Left lung (tissue), 10 donors: ENCODE measurements around the gene PAPSS2. TPM values are rescaled to one million over a fixed set of nuclear protein-coding genes. Genes with fewer than 3 reads are reported as not detected.

Experiments
- ATAC-seq: fragments of 200-7000 bp; cut with Tn5 transposase; one replicate; pipeline ENCODE4 v1.9.1; 2020; ENCODE audit warnings: moderate library complexity
- DNase-seq, 4 donors: peaks; one replicate each; pipeline ENCODE4 v3.0.0-alpha.2; 2013 to 2020
- H3K27ac ChIP-seq, 2 donors: fragments of 200-600 bp; sonication (generic) in 1 of 2; one replicate each; pipeline versions ENCODE4 v1.5.0 to v1.8.0; 2020 to 2021
- H3K27me3 ChIP-seq, 2 donors: fragments of 200-600 bp; sonication (generic) in 1 of 2; one replicate each; pipeline versions ENCODE4 v1.5.0 to v1.8.0; 2020 to 2021
- H3K36me3 ChIP-seq, 2 donors: fragments of 200-600 bp; sonication (generic) in 1 of 2; one replicate each; pipeline versions ENCODE4 v1.5.0 to v1.8.0; 2020 to 2021
- H3K4me1 ChIP-seq, 2 donors: fragments of 200-600 bp; one replicate each; pipeline ENCODE4 v1.8.0; 2021
- H3K4me3 ChIP-seq, 2 donors: fragments of 200-600 bp; sonication (generic) in 1 of 2; one replicate each; pipeline versions ENCODE4 v1.5.0 to v1.8.0; 2020 to 2021; ENCODE audit warnings: mild to moderate bottlenecking in 1 of 2
- H3K9me3 ChIP-seq, 2 donors: fragments of 200-600 bp; sonication (generic) in 1 of 2; one replicate each; pipeline versions ENCODE4 v1.5.0 to v1.8.0; 2020 to 2021
- intact Hi-C, 2 donors: fragments of 100-400 bp; cut with DNase I; formaldehyde crosslinking; loops; one replicate each; pipeline versions ENCODE4 v1.11.2 to v1.14.2; 2022
- polyA plus RNA-seq, 6 donors: library from polyadenylated mRNA; unstranded; fragments of 120-200 nt; gene quantifications; one replicate each; pipeline ENCODE4 v1.2.1, GENCODE V29; 2013; ENCODE audit not compliant: insufficient read length in 6 of 6
- total RNA-seq, 2 donors: library from RNA; stranded (reverse); fragmentation: NEBNext Ultra II Directional; extraction: Animal tissue kit (Norgen Biotek cat#: 25700); gene quantifications; one replicate each; pipeline ENCODE4 v1.2.1, GENCODE V29; 2021
- TF ChIP-seq, protein P1 (sequence below), 2 donors: fragments of 200-600 bp; sonication (generic) in 1 of 2; IDR thresholded peaks; one replicate each; pipeline versions ENCODE4 v1.5.0 to v1.8.0; 2021; ENCODE audit warnings: antibody characterized with exemption in 2 of 2
- donor health status: DM: no; HTN: yes; CAD: no.
- donor health status: DM: no; HTN: no; CAD: no.

Gene PAPSS2
- total and polyA plus RNA-seq, 8 donors = 49.0 to 183 (median 58.0) TPM

GRCh38 chr10:87775766-87776165 is 116.1 kb downstream of the PAPSS2 start:
- ATAC-seq (peak; percentile 17), DNase-seq (no peak)
- TF ChIP-seq, protein P1, sequence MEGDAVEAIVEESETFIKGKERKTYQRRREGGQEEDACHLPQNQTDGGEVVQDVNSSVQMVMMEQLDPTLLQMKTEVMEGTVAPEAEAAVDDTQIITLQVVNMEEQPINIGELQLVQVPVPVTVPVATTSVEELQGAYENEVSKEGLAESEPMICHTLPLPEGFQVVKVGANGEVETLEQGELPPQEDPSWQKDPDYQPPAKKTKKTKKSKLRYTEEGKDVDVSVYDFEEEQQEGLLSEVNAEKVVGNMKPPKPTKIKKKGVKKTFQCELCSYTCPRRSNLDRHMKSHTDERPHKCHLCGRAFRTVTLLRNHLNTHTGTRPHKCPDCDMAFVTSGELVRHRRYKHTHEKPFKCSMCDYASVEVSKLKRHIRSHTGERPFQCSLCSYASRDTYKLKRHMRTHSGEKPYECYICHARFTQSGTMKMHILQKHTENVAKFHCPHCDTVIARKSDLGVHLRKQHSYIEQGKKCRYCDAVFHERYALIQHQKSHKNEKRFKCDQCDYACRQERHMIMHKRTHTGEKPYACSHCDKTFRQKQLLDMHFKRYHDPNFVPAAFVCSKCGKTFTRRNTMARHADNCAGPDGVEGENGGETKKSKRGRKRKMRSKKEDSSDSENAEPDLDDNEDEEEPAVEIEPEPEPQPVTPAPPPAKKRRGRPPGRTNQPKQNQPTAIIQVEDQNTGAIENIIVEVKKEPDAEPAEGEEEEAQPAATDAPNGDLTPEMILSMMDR (IDR thresholded peaks at IDR 0.05) = no peak
- intact Hi-C loops = no loop called here
- Histone ChIP-seq H3K4me1 (peaks cover 0 to 13% of the 10 kb centered on the region in 2 donors), H3K4me3 (no peak overlapping the region), H3K9me3 (no peaks in the 10 kb centered on the region), H3K27ac (peak overlapping the region; percentile 10 to 18), H3K36me3 (peaks cover 0 to 44% of the 10 kb centered on the region in 2 donors), H3K27me3 (no peaks in the 10 kb centered on the region)

DNA sequence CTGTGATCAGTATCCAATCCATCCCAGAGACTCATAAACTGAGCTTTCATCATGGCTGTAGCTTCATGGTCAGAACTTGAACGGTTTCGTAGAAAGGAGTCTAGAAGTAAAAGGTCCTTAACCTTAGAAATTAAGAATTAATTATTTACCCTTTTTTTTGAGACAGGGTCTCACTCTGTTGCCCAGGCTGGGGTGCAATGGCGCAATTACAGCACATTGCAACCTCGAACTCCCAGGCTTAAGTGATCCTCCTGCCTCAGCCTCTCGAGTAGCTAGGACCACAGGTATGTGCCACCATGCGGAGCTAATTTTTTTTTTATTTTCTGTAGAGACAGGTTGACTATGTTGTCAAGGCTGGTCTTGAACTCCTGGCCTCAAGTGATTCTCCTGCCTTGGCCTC is 116.7 kb downstream of the PAPSS2 start:
- Histone ChIP-seq H3K9me3 (no peaks in the 10 kb centered on the region), H3K27me3 (no peaks in the 10 kb centered on the region), H3K27ac (no peak overlapping the region), H3K4me3 (no peak overlapping the region), H3K4me1 (peaks cover 0 to 13% of the 10 kb centered on the region in 2 donors), H3K36me3 (peaks cover 0 to 42% of the 10 kb centered on the region in 2 donors)
- ATAC-seq (no peak), DNase-seq (no peak)
- intact Hi-C loops = no loop called here
- TF ChIP-seq, protein P1 (IDR thresholded peaks at IDR 0.05) = no peak

DNA sequence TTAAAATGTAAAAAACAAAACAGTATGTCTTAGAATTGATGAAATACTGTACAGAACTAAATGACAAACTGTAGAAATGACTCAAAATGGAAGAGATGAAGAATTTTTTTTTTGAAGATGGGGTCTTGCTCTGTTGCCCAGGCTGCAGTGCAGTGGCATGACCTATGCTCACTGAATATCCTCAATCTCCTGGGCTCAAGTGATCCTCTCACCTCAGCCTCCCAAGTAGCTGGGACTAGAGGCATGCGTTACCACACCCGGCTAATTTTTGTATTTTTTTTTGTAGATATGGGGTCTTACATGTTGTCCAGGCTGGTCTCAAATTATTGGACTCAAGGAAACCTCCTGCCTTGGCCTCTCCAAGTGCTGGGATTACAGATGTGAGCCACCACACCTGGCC is 121.9 kb downstream of the PAPSS2 start:
- intact Hi-C loops = no loop called here
- no peak for ATAC-seq
- H3K4me3 ChIP-seq = no peak overlapping the region
- H3K27me3 ChIP-seq = no peaks in the 10 kb centered on the region
- peaks cover 0 to 48% of the 10 kb centered on the region in 2 donors for H3K36me3 ChIP-seq
- H3K27ac ChIP-seq = no peak overlapping the region
- no peaks in the 10 kb centered on the region for H3K9me3 ChIP-seq
- TF ChIP-seq, protein P1 (IDR thresholded peaks at IDR 0.05) = no peak
- no peak for DNase-seq
- H3K4me1 ChIP-seq = no peaks in the 10 kb centered on the region

DNA sequence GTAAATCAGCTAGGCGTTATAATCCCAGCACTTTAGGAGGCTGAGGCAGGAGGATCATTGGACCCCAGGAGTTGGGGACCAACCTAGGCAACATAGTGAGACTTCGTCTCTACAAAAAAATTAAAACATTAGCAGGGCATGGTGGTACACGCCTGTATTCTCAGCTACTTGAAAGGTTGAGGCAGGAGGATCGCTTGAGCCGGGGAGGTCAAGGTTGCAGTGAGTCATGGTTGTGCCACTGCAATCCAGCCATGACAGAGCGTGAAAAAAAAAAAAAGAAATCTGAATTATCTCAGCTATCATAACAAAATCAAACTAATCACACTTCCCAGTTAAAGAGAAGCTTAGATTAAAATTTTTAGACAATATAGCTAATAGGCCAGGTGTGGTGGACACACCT is 123.0 kb downstream of the PAPSS2 start:
- H3K4me3 ChIP-seq = no peak overlapping the region
- DNase-seq (no peak), ATAC-seq (no peak)
- H3K36me3 ChIP-seq = peaks cover 0 to 51% of the 10 kb centered on the region in 2 donors
- TF ChIP-seq, protein P1 (IDR thresholded peaks at IDR 0.05) = no peak
- no peak overlapping the region for H3K27ac ChIP-seq
- H3K9me3 ChIP-seq = no peaks in the 10 kb centered on the region
- H3K27me3 ChIP-seq = no peaks in the 10 kb centered on the region
- intact Hi-C loops = no loop called here
- no peaks in the 10 kb centered on the region for H3K4me1 ChIP-seq

- TF ChIP-seq, protein P1 (IDR thresholded peaks at IDR 0.05) = no peak
- no peak overlapping the region for H3K27ac ChIP-seq
- no peak for ATAC-seq
- H3K4me1 ChIP-seq = no peaks in the 10 kb centered on the region
- H3K9me3 ChIP-seq = no peaks in the 10 kb centered on the region
- H3K27me3 ChIP-seq = no peaks in the 10 kb centered on the region
- intact Hi-C loops = no loop called here
- H3K36me3 ChIP-seq = peaks cover 0 to 49% of the 10 kb centered on the region in 2 donors
- no peak for DNase-seq
- no peak overlapping the region for H3K4me3 ChIP-seq
Observed at GRCh38 chr10:87786421-87786820, 126.7 kb downstream of the PAPSS2 start.
